LNCAP (cell line): ENCODE measurements around the gene NLRP9.

Experiments used
- TF ChIP-seq, protein P1 (sequence below): fragments of 450-650 bp; IDR thresholded peaks from 2 replicates; pipeline ENCODE4 v1.5.1; 2017; ENCODE audit warnings: mild to moderate bottlenecking

The NLRP9 gene

DNA sequence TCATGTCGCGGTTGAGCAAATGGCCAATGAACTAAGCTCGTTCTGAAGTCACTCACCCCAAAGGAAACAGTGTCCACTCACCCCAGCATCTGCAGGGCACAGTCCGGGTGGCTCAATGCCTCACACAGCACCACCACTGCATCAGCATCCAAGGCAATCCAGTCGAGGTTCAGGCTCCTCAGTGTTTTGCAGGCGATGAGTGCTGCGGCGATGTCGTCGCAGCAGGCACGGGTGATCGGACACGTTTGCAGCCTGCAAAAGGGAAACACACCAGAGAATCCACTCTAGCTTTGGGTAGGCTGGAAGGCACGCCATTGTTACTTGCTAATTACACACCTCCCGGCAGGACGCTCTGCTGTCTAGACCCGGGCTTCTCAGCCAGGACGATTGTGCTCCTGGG is 26.5 kb downstream of the NLRP9 start:
- TF ChIP-seq, protein P1, sequence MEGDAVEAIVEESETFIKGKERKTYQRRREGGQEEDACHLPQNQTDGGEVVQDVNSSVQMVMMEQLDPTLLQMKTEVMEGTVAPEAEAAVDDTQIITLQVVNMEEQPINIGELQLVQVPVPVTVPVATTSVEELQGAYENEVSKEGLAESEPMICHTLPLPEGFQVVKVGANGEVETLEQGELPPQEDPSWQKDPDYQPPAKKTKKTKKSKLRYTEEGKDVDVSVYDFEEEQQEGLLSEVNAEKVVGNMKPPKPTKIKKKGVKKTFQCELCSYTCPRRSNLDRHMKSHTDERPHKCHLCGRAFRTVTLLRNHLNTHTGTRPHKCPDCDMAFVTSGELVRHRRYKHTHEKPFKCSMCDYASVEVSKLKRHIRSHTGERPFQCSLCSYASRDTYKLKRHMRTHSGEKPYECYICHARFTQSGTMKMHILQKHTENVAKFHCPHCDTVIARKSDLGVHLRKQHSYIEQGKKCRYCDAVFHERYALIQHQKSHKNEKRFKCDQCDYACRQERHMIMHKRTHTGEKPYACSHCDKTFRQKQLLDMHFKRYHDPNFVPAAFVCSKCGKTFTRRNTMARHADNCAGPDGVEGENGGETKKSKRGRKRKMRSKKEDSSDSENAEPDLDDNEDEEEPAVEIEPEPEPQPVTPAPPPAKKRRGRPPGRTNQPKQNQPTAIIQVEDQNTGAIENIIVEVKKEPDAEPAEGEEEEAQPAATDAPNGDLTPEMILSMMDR = no peak

DNA sequence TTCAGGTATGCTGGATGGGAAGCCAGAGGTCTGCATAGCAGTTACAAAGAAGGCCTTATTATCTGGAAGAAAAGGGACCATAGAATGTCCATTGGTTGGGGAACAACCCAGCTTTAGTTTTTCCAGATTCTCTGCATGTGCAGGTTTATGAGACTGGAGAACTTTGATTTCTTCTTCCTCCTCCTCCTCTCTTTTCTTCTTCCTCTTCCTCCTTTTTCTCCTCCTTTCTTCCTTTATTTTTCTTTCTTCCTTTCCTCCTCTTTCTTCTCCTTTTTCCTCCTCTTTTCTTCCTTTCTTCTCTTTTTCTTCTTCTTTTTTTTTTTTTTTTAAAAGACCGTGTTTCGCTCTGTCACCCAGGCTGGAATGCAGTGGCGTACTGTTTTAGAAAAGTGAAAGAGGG is 32.2 kb downstream of the NLRP9 start:
- TF ChIP-seq, protein P1 = no peak

DNA sequence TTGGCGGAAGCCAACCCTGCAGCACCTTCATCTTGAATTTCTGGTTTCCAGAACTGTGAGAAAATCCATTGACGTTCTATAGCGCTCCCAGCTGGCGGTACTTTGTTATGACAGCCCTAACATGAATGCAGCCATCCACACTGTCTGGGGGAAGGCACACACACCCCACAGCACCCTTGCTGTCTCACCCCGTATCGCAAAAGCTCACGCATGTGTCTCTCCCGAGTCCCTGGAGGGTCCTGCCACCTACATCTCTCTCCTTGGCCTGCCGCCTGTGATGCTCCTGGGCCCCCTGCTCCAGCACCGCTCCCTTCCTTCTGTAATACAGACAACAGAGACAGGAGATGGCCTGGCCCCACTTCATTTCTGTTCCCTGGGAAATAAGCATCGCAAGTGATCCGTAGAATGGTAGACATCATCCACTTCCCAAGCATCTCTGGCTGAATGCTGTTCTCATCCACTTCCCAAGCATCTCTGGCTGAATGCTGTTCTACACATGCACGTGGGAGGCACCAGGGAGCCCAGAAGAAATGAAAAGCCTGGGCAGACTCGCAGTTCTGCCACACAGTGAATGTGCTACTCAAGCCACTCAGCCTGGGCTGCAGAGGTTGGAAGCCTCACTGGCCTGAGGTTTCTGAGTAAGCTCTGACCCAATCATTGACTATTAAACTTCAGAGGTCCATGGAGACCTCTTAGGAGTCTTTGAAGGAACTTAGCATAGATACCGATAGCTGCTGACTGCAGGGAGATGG is 33.5 kb downstream of the NLRP9 start:
- TF ChIP-seq, protein P1 = no peak

DNA sequence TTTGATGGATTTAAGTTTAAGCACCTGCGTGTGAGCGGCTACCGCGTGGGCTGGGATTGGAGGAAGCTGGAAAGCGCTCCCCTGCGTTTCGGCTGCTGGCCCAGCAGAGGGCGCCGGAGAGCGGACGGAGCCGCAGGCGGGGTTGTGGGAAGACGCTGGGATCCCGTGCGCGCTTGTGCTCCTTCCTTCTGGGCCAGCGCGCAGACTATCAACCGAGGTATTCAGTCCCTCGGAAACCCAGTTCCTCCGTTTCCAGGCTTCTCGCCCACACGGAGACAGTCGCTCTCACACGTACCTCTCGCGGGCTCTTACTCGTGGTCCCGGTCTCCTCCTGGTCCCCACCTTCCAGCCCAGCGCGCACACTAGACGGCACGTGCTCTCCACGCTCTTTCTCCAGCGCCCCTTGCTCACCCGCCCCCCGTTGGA is 34.4 kb downstream of the NLRP9 start:
- TF ChIP-seq, protein P1 = peak; percentile 52

DNA sequence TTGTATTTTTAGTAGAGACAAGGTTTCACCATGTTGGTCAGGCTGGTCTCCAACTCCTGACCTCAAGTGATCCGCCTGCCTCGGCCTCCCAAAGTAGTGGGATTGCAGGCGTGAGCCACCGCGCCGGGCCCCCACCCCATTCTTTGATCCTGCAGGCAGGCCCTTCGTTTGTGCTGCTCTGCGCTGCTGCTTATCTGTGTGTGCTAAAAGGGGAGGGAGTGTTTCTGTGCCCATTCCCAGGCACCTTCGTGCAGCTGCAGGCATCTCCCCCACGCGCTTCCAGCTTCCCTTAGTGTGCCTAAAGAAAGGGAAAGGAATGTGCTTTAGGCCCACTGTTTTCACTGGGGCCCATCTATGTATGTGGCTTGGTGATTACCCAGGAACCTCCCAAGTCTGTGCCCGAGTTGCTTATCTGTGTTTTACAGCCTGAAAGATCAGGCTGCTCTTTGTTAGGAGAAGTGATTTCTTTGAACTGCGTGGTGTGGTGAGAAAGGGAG is 36.0 kb downstream of the NLRP9 start:
- TF ChIP-seq, protein P1 = no peak

DNA sequence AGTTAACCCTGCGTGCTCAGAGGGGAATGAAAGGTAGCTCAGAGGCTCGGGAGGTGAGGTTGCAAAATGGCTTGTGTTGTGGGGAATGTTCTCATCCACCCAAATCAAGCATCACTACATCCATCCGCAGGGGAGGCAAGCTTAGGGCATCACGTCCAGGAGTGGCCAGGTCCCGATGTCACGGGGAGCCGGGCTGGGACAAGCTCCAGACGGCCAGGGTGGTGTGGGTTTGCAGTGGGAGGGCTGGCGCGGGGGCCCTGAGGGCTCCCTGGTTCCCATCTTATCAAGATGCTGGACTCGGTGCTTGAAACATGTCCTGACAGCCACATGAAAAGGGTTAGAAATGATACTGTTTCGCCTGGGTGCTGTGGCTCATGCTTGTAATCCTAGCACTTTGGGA is 37.4 kb downstream of the NLRP9 start:
- TF ChIP-seq, protein P1 = no peak

DNA sequence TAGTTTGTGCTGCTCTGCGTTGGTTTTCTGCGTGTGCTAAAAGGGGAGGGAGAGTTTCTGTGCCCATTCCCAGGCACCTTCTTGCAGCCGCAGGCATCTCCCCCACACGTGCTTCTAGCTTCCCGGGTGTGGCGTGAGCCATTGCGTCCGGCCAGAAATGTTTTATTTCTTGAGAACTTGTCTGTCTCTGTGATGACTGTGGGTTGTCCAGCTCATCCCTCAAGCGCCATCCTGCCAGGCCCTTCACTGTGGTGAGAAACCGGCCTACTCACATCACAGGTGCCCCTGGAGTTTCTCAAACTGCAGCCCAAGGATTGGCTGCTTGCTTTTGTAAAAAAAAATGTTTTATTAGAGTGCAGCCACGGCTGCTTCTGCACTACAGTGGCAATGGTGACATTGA is 39.0 kb downstream of the NLRP9 start:
- TF ChIP-seq, protein P1 = no peak
